GM06990 (cell line): ENCODE data around the gene LTBP3.

Experiments used
- DNase-seq: peaks from one replicate; pipeline ENCODE4 v3.0.0-alpha.2; 2011; ENCODE audit not compliant: insufficient read length; ENCODE audit errors: extremely low read depth
- H3K27me3 ChIP-seq: replicated peaks from 2 replicates; pipeline ENCODE4 v1.6.0; 2011; ENCODE audit warnings: low read length; ENCODE audit not compliant: control insufficient read depth, insufficient read depth
- H3K36me3 ChIP-seq: 2 replicates; pipeline ENCODE4 v1.5.1; 2011; ENCODE audit warnings: low read length; ENCODE audit not compliant: control insufficient read depth, insufficient read depth
- H3K4me3 ChIP-seq: replicated peaks from 2 replicates; pipeline ENCODE4 v1.5.1; 2011; ENCODE audit warnings: low read depth, mild to moderate bottlenecking, control low read depth, low read length
- TF ChIP-seq, protein P1 (sequence below): IDR thresholded peaks from 2 replicates; pipeline ENCODE4 v1.5.1; 2011; ENCODE audit warnings: low read length, control low read depth, mild to moderate bottlenecking, inconsistent platforms; ENCODE audit not compliant: insufficient read depth, poor library complexity, severe bottlenecking

LTBP3 gene

DNA sequence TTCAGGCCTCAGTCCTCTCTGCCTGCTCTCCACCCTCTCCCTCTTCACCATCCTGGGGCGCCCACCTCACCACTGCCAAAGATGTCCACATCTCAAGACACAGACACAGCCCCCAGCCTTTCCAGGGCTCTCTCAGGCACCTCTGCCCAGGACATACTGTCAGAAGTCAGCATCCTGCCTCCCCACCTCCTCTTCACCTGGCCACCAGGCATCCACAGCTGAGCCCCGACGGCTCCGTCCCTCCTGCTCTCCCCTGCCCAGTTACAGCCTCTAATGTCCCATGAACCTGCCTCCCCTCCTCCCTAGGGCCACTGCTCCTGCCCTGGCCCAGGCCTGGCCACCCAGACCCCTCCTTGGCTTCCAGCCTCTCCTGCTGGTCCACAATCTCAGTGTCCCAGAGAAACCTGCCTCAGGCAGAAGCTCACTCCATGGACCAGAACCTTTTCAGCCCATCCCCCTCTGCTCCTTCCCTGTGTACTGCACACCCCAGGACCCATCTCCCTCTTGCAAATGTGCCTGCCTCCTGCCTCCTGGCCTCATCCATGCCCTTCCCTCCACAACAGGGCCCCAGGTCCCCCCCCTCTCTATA, 3.2 kb downstream of the LTBP3 start:
- Histone ChIP-seq H3K4me3 (no peak overlapping the region), H3K27me3 (no peaks in the 10 kb centered on the region; the same call in 1 of the 2 replicates), H3K36me3 (no peaks in the 10 kb centered on the region)
- TF ChIP-seq, protein P1, sequence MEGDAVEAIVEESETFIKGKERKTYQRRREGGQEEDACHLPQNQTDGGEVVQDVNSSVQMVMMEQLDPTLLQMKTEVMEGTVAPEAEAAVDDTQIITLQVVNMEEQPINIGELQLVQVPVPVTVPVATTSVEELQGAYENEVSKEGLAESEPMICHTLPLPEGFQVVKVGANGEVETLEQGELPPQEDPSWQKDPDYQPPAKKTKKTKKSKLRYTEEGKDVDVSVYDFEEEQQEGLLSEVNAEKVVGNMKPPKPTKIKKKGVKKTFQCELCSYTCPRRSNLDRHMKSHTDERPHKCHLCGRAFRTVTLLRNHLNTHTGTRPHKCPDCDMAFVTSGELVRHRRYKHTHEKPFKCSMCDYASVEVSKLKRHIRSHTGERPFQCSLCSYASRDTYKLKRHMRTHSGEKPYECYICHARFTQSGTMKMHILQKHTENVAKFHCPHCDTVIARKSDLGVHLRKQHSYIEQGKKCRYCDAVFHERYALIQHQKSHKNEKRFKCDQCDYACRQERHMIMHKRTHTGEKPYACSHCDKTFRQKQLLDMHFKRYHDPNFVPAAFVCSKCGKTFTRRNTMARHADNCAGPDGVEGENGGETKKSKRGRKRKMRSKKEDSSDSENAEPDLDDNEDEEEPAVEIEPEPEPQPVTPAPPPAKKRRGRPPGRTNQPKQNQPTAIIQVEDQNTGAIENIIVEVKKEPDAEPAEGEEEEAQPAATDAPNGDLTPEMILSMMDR: no peak
- DNase-seq: no peak

DNA sequence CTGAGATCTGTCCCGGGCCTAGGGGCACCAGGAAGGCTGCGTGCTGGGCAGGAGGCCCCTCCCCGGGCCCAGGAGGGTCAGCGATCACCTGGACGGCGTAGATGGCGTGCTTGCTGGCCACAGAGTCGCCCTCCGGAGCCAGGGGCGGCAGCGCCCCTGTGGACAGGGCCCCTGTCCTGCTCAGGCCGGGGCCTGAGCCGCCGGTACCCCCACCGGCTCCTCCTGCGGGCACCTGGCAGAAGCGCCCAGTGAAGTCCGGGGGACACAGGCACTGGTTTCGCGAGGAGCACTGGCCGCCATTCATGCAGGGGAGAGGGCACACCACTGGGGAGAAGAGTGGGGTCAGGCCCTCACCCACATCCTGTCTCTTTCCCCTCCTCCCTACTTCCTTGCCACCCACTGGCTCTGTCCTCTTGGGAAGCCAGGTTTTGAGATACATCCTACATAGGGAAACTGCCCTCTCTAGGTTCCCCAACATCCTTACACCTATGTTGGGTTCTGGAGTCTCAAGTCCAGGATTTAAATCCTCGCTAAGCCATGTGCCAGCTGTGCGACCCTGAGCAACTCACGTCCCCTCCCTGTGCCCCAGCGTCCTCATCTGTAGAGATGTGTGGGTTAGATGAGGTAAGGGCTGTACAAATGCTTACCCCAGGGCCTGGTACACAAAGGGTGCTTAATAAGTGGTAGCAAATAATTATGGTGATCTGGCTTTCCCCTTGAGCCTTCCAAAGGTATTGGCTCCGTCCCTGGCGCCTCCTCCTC, 3.9 kb downstream of the LTBP3 start:
- TF ChIP-seq, protein P1: no peak
- Histone ChIP-seq H3K27me3 (no peaks in the 10 kb centered on the region; the same call in 1 of the 2 replicates), H3K4me3 (no peak overlapping the region), H3K36me3 (no peaks in the 10 kb centered on the region)
- DNase-seq: no peak

DNA sequence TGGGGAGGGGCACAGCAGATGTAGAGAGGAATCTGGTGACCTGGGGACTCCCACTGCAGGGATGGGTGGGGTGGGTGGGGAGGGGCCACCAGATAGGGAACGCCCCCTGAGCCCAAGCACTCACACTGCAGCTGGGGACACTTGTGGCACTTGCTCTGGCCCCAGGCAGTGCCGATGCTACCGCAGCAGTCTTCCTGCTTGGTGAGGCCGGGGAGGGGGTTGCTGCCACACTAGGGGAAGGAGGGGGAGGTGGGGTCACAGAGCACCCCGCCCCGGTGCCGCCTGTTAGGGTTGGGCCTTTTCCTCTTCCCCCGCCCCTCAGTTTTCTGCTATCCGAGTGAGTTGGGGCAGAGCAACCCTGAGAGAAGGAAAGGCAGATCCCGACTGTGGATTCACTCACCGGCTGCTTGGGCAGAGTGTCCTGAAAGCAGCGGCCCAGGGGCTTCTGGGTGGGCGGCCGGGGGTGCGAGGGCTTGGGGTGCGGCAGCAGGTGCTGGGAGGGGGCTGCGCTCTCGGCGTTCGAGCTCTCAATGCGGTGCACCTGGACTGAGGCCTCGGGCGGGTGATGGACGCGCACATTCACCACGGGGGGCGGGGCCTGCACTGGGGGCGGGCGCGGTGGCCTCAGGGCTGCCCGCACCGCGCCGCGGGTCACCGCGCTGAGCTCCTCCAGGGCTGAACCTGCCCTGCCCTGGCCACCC, 4.7 kb downstream of the LTBP3 start:
- no peaks in the 10 kb centered on the region; the same call in 1 of the 2 replicates for H3K27me3 ChIP-seq
- TF ChIP-seq, protein P1: no peak
- H3K36me3 ChIP-seq: no peaks in the 10 kb centered on the region
- DNase-seq: peak; percentile 68
- H3K4me3 ChIP-seq: no peak overlapping the region; the same call in 1 of the 2 replicates

DNA sequence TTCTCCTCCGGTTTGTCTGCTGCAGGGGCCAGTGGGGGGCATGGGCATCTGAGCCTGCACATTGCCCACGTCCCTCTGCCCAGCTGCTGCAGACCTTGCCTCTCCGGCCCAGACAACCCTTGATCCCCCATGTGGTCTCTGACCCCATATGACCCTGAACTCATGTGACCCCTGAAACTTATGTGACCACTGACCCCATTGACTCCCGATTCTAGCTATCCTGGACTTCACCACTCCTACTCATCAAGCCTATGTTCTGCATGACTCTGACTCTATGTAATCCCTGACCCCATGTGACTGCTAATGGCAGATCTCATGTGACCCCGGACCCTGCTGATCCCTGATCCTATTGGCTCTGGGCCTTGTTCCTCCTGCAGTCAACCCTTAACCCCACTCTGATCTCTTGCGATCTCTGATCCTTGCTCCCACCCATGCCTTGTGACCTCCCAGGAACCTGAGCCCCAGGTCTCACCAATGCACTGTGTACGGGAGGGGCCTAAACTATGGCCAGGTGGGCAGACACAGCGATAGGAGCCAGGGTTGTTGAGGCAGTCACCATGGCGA, 5.7 kb downstream of the LTBP3 start:
- Histone ChIP-seq H3K4me3 (no peak overlapping the region), H3K27me3 (no peaks in the 10 kb centered on the region; the same call in 1 of the 2 replicates), H3K36me3 (no peaks in the 10 kb centered on the region)
- TF ChIP-seq, protein P1: no peak
- no peak for DNase-seq

DNA sequence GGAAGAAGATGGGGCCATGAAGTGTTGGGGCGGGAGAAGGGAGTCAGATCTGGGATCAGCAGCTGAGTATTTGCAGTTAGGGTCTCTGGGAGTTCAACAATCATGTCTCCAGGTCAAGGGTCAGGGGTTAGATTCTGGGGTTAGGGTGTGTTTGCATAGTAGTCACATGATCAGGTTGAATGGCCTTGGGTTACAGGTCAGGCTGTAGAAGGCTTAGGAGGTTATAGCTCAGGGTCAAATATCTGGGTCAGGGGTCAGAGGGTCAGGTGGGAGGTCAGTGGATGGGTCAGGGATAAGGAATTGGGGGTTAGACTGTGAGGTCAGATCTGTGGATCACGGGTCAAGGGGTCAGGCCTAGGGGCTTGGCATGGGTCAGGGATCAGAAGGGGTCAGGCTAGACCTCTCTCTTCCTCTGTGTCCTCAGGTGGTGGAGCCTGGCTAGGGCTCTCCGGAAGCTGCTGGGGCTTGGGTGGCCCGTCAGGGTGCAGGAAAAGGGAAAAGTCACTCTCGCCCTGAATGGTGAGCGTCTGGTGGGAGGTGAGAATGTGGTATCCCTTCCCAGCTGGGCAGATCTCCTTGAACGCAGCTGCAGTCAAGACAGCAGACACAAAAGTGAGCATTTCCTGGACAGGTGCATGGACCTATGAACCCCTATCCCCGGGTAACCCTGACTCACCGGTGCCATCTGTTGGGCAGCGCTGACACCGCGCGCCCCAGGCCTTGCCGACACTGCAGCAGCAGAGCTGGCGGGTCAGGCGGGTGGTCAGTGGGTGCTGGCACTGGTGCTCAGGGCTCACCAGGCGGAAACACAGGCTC, 6.4 kb downstream of the LTBP3 start:
- Histone ChIP-seq H3K27me3 (no peaks in the 10 kb centered on the region), H3K4me3 (no peak overlapping the region), H3K36me3 (no peaks in the 10 kb centered on the region)
- peak; percentile 84 for DNase-seq
- TF ChIP-seq, protein P1: peak; percentile 87
